SK-N-SH (cell line): ENCODE measurements around the gene PTPRD. TPM values are rescaled to one million over a fixed set of nuclear protein-coding genes. Genes with fewer than 3 reads are reported as not detected.

Source experiments
- CTCF ChIA-PET: fragments of 300-600, 350-600 bp; formaldehyde crosslinking; extraction: SDS; loops from one replicate; lab custom pipeline; 2021; lab: Yijun Ruan, JAX
- POLR2A ChIA-PET: fragments of 350-600 bp; sonication (Branson Sonifier 250); formaldehyde crosslinking; extraction: SDS; loops from one replicate; lab custom pipeline; 2020; ENCODE audit warnings: antibody characterized with exemption, inconsistent platforms; lab: Yijun Ruan, JAX
- DNase-seq: peaks from one replicate; pipeline ENCODE4 v3.0.0; 2012
- H2AFZ ChIP-seq: fragments of 200-600 bp; sonication (generic); 2 replicates; pipeline ENCODE4 v1.8.1; 2016; ENCODE audit warnings: antibody characterized with exemption, mild to moderate bottlenecking, low read depth
- H3F3A ChIP-seq: fragments of 200-600 bp; sonication (generic); replicated peaks from 2 replicates; pipeline ENCODE3; 2016; ENCODE audit warnings: antibody characterized with exemption, mild to moderate bottlenecking; ENCODE audit not compliant: insufficient read depth
- H3K27ac ChIP-seq, 2 experiments: fragments of 200-500 bp in 1 of 2; fragments of 200-600 bp in 1 of 2; sonication (Bioruptor generic) in 1 of 2; sonication (generic), shearing (Covaris generic) in 1 of 2; 2 replicates each; pipeline versions ENCODE4 v1.5.1 to v1.6.1; 2014 to 2016; ENCODE audit warnings: low read depth in 2 of 2, inconsistent platforms in 1 of 2, low read length in 1 of 2, mild to moderate bottlenecking in 1 of 2, mixed read lengths in 1 of 2
- H3K27me3 ChIP-seq: fragments of 200-600 bp; sonication (generic), shearing (Covaris generic); 2 replicates; pipeline ENCODE4 v1.6.1; 2016; ENCODE audit warnings: mixed run types; ENCODE audit not compliant: insufficient read depth
- H3K36me3 ChIP-seq, 2 experiments: fragments of 200-500 bp in 1 of 2; fragments of 200-600 bp in 1 of 2; sonication (Bioruptor generic) in 1 of 2; sonication (generic) in 1 of 2; replicated peaks in 1 of 2; 2 replicates each; pipeline versions ENCODE3 to v1.5.1; 2014 to 2016; ENCODE audit warnings: low read length in 1 of 2, mild to moderate bottlenecking in 1 of 2; ENCODE audit not compliant: insufficient read depth in 2 of 2, control insufficient read depth in 1 of 2
- H3K4me1 ChIP-seq, 2 experiments: fragments of 200-500 bp in 1 of 2; fragments of 200-600 bp in 1 of 2; sonication (Bioruptor generic) in 1 of 2; sonication (generic), shearing (Covaris generic) in 1 of 2; 2 replicates each; pipeline versions ENCODE4 v1.5.1 to v1.6.1; 2014 to 2016; ENCODE audit warnings: low read depth in 1 of 2, low read length in 1 of 2, mixed run types in 1 of 2; ENCODE audit not compliant: insufficient read depth in 2 of 2, control insufficient read depth in 1 of 2
- H3K4me2 ChIP-seq: fragments of 200-600 bp; sonication (generic), shearing (Covaris generic); 2 replicates; pipeline ENCODE4 v1.6.1; 2017; ENCODE audit warnings: mixed run types
- H3K4me3 ChIP-seq, 2 experiments: fragments of 200-500 bp in 1 of 2; fragments of 200-600 bp in 1 of 2; sonication (Bioruptor generic) in 1 of 2; sonication (generic), shearing (Covaris generic) in 1 of 2; 2 replicates each; pipeline versions ENCODE4 v1.5.1 to v1.8.1; 2014 to 2016; ENCODE audit warnings: low read depth in 2 of 2, inconsistent platforms in 1 of 2, low read length in 1 of 2, mild to moderate bottlenecking in 1 of 2, mixed read lengths in 1 of 2, moderate library complexity in 1 of 2
- H3K79me2 ChIP-seq: fragments of 200-600 bp; sonication (generic); 2 replicates; pipeline ENCODE4 v1.8.1; 2017; ENCODE audit warnings: mild to moderate bottlenecking; ENCODE audit not compliant: insufficient read depth
- H3K9ac ChIP-seq: fragments of 200-600 bp; sonication (generic); 2 replicates; pipeline ENCODE4 v1.6.1; 2017; ENCODE audit warnings: mixed run types
- H3K9me2 ChIP-seq: fragments of 200-600 bp; sonication (generic); 2 replicates; pipeline ENCODE4 v1.6.1; 2017; ENCODE audit warnings: mixed run types
- H3K9me3 ChIP-seq: fragments of 200-600 bp; sonication (generic); 2 replicates; pipeline ENCODE4 v1.6.1; 2017; ENCODE audit warnings: mixed run types, mild to moderate bottlenecking, moderate library complexity
- H4K20me1 ChIP-seq: fragments of 200-600 bp; sonication (generic); 2 replicates; pipeline ENCODE4 v1.6.1; 2017; ENCODE audit warnings: mild to moderate bottlenecking, mixed run types; ENCODE audit not compliant: insufficient read depth
- ELF1 ChIP-seq: IDR thresholded peaks from 2 replicates; pipeline ENCODE4 v1.4.0; 2012
- EP300 ChIP-seq, 2 experiments: IDR thresholded peaks; 2 replicates each; pipeline versions ENCODE4 v1.4.0 to v1.6.1; 2012; ENCODE audit warnings: borderline replicate concordance in 1 of 2, low read depth in 1 of 2, low read length in 1 of 2
- EZH2phosphoT487 ChIP-seq: fragments of 200-600 bp; sonication (generic); IDR thresholded peaks from 2 replicates; pipeline ENCODE4 v1.6.1; 2017; ENCODE audit warnings: low read depth, mixed run types, mild to moderate bottlenecking, antibody characterized with exemption, moderate library complexity, borderline replicate concordance
- FOSL2 ChIP-seq: IDR thresholded peaks from 2 replicates; pipeline ENCODE4 v1.4.0; 2012; ENCODE audit warnings: low read depth, mild to moderate bottlenecking, moderate library complexity, borderline replicate concordance
- FOXJ3 ChIP-seq: sonication (generic); formaldehyde crosslinking; IDR thresholded peaks from 2 replicates; pipeline ENCODE4 v1.5.1; 2020; ENCODE audit warnings: mild to moderate bottlenecking, missing genetic modification reagents
- FOXM1 ChIP-seq: IDR thresholded peaks from 2 replicates; pipeline ENCODE4 v1.4.0; 2012; ENCODE audit warnings: low read depth, mild to moderate bottlenecking
- GATA2 ChIP-seq: sonication (generic); formaldehyde crosslinking; IDR thresholded peaks from 2 replicates; pipeline ENCODE4 v1.5.0; 2020; ENCODE audit warnings: mild to moderate bottlenecking, missing genetic modification reagents
- MEF2A ChIP-seq: IDR thresholded peaks from 2 replicates; pipeline ENCODE4 v1.4.0; 2012; ENCODE audit warnings: low read depth, borderline replicate concordance
- MXI1 ChIP-seq: IDR thresholded peaks from 2 replicates; pipeline ENCODE4 v1.6.1; 2012; ENCODE audit warnings: mild to moderate bottlenecking, low read depth, low read length, improper control_type of control experiment
- NRF1 ChIP-seq: IDR thresholded peaks from 2 replicates; pipeline ENCODE4 v1.6.1; 2012; ENCODE audit warnings: low read depth, mild to moderate bottlenecking, low read length
- POLR2AphosphoS5 ChIP-seq: IDR thresholded peaks from 2 replicates; pipeline ENCODE4 v1.6.1; 2012; ENCODE audit warnings: low read depth, low read length
- RAD21 ChIP-seq: IDR thresholded peaks from 2 replicates; pipeline ENCODE4 v1.6.1; 2012; ENCODE audit warnings: mild to moderate bottlenecking, low read length
- RFX5 ChIP-seq: IDR thresholded peaks from 2 replicates; pipeline ENCODE4 v1.6.1; 2012; ENCODE audit warnings: mild to moderate bottlenecking, improper control_type of control experiment, low read length
- SIN3A ChIP-seq: IDR thresholded peaks from 2 replicates; pipeline ENCODE4 v1.6.1; 2012; ENCODE audit warnings: low read depth, mild to moderate bottlenecking, low read length, moderate library complexity, borderline replicate concordance
- SMC3 ChIP-seq: IDR thresholded peaks from 2 replicates; pipeline ENCODE4 v1.6.1; 2012; ENCODE audit warnings: low read depth, low read length, improper control_type of control experiment
- TCF12 ChIP-seq: IDR thresholded peaks from 2 replicates; pipeline ENCODE4 v1.4.0; 2012
- YY1 ChIP-seq: IDR thresholded peaks from 2 replicates; pipeline ENCODE4 v1.4.0; 2012; ENCODE audit warnings: low read depth, mild to moderate bottlenecking
- WGBS: methylation state at CpG from one replicate; pipeline ENCODE4 v1.1.6; 2017; ENCODE audit warnings: low lambda C conversion rate; 5-methylcytosine and 5-hydroxymethylcytosine counted together
- polyA plus RNA-seq, 3 experiments: library from polyadenylated mRNA; depleted of rRNA; stranded (reverse); fragments of >200 nt; gene quantifications; 2 replicates each; pipeline ENCODE4 v1.2.3, GENCODE V29; 2012
- TF ChIP-seq, protein P1 (sequence below): IDR thresholded peaks from 2 replicates; pipeline ENCODE4 v1.4.0; 2012; ENCODE audit warnings: low read depth
- TF ChIP-seq, protein P2 (sequence below): fragments of 200-600 bp; sonication (generic); IDR thresholded peaks from 2 replicates; pipeline ENCODE4 v1.6.1; 2017; ENCODE audit warnings: antibody characterized with exemption, mild to moderate bottlenecking, moderate library complexity
- TF ChIP-seq, protein P3 (sequence below): IDR thresholded peaks from 2 replicates; pipeline ENCODE4 v1.4.0; 2012; ENCODE audit warnings: low read depth, borderline replicate concordance
- TF ChIP-seq, protein P4 (sequence below): fragments of 150-350 bp; IDR thresholded peaks from 2 replicates; pipeline ENCODE4 v1.6.1; 2017; ENCODE audit warnings: antibody characterized with exemption, low read length, low read depth, borderline replicate concordance

PTPRD gene
- polyA plus RNA-seq, 1 of the 3 experiments (the other 2 are of a cell fraction), result 0.15 TPM

DNA sequence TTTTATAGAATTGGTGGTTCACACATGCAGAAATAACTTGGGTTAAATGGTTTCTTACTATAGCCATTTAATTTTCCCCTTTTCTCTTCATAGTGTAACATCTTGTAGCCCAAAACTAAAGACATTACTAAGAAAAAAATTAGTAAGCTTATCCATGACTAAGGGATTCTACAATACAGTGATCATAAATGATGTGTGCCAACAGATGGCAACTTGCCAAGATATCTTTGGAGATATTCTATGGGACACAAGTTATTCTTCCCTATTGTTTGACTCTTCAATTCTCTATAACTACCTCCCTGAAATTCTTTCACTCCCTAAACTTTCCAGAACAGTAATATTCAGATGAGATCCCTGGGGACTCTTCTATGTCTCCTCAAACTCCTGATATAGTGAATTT is 580.6 kb downstream of the PTPRD start:
- no peak overlapping the region for H3K27ac ChIP-seq
- no peaks in the 10 kb centered on the region for H3K4me1 ChIP-seq
- H3F3A ChIP-seq, result no peaks in the 10 kb centered on the region
- TF ChIP-seq EZH2phosphoT487 (no peak), FOSL2 (no peak), NRF1 (no peak), FOXJ3 (CRISPR knock-in tag) (no peak), YY1 (no peak), TCF12 (no peak), RFX5 (no peak), FOXM1 (no peak), GATA2 (CRISPR knock-in tag) (no peak), MEF2A (no peak), SIN3A (no peak), POLR2AphosphoS5 (no peak)
- TF ChIP-seq, protein P1, sequence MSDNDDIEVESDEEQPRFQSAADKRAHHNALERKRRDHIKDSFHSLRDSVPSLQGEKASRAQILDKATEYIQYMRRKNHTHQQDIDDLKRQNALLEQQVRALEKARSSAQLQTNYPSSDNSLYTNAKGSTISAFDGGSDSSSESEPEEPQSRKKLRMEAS, result no peak
- TF ChIP-seq, protein P2, sequence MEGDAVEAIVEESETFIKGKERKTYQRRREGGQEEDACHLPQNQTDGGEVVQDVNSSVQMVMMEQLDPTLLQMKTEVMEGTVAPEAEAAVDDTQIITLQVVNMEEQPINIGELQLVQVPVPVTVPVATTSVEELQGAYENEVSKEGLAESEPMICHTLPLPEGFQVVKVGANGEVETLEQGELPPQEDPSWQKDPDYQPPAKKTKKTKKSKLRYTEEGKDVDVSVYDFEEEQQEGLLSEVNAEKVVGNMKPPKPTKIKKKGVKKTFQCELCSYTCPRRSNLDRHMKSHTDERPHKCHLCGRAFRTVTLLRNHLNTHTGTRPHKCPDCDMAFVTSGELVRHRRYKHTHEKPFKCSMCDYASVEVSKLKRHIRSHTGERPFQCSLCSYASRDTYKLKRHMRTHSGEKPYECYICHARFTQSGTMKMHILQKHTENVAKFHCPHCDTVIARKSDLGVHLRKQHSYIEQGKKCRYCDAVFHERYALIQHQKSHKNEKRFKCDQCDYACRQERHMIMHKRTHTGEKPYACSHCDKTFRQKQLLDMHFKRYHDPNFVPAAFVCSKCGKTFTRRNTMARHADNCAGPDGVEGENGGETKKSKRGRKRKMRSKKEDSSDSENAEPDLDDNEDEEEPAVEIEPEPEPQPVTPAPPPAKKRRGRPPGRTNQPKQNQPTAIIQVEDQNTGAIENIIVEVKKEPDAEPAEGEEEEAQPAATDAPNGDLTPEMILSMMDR, result no peak
- CTCF ChIA-PET, result interaction anchor here (1.3 kb wide), 1 partner anchor 14 kb away, joined by 3 read pairs; no protein-coding TSS in a partner anchor
- no peaks in the 10 kb centered on the region for H3K27me3 ChIP-seq
- no peak overlapping the region for H3K4me3 ChIP-seq
- H3K4me2 ChIP-seq, result no peak overlapping the region
- no peak for DNase-seq
- POLR2A ChIA-PET, result no interaction called here
- no peaks in the 10 kb centered on the region for H3K9me3 ChIP-seq
- H3K36me3 ChIP-seq, result no peaks in the 10 kb centered on the region
- no peak overlapping the region for H3K9ac ChIP-seq
- no peaks in the 10 kb centered on the region for H3K9me2 ChIP-seq
- no peak overlapping the region for H2AFZ ChIP-seq
- H4K20me1 ChIP-seq, result no peaks in the 10 kb centered on the region
- H3K79me2 ChIP-seq, result no peaks in the 10 kb centered on the region

DNA sequence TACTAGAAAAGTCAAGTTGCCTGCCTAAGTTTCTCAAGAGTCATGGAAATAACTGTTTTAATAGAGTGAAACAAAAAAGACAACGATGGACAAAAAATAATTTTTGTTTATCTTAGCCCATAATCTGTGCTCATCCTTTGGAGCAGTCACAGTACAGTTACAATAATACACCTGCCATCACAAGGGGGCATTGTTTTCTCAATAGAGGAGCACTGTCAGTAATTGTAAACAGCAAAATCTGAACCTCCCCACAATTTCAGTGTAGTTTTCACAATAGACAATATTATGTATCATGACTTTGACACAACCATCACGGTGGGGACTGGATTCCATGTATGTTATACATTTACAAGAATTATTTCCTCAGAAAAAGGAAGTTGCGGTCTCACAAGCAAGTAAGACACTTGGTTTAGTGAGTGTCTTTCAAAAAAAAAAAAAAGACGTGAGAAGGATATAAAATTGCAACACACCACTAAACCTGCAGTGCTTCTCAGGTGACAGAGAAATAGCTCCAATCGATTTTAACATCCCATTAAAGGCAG is 586.3 kb downstream of the PTPRD start:
- WGBS, result 26% methylated on average over 5 of the region's 5 CpGs
- TF ChIP-seq SMC3 (no peak), MXI1 (no peak), POLR2AphosphoS5 (no peak), FOXJ3 (CRISPR knock-in tag) (no peak), ELF1 (no peak), RAD21 (no peak), EP300 (IDR thresholded peaks at IDR 0.05; ENCODE audit: borderline replicate concordance in 1 of 2, low read depth in 1 of 2, low read length in 1 of 2) (no peak), SIN3A (no peak), FOXM1 (no peak), GATA2 (CRISPR knock-in tag) (no peak)
- TF ChIP-seq, protein P3, sequence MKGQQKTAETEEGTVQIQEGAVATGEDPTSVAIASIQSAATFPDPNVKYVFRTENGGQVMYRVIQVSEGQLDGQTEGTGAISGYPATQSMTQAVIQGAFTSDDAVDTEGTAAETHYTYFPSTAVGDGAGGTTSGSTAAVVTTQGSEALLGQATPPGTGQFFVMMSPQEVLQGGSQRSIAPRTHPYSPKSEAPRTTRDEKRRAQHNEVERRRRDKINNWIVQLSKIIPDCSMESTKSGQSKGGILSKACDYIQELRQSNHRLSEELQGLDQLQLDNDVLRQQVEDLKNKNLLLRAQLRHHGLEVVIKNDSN, result no peak
- TF ChIP-seq, protein P4, sequence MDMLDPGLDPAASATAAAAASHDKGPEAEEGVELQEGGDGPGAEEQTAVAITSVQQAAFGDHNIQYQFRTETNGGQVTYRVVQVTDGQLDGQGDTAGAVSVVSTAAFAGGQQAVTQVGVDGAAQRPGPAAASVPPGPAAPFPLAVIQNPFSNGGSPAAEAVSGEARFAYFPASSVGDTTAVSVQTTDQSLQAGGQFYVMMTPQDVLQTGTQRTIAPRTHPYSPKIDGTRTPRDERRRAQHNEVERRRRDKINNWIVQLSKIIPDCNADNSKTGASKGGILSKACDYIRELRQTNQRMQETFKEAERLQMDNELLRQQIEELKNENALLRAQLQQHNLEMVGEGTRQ, result no peak
- TF ChIP-seq, protein P2, result no peak
- Histone ChIP-seq H3K27ac (no peak overlapping the region), H3K4me3 (no peak overlapping the region), H3K9me3 (no peaks in the 10 kb centered on the region), H3K9ac (no peak overlapping the region), H4K20me1 (no peaks in the 10 kb centered on the region), H3K79me2 (no peaks in the 10 kb centered on the region), H2AFZ (no peak overlapping the region), H3K4me2 (no peak overlapping the region), H3K36me3 (no peaks in the 10 kb centered on the region), H3K4me1 (no peaks in the 10 kb centered on the region), H3F3A (no peaks in the 10 kb centered on the region), H3K27me3 (no peaks in the 10 kb centered on the region), H3K9me2 (no peaks in the 10 kb centered on the region)
- DNase-seq, result no peak
- ChIA-PET CTCF (no interaction called here), POLR2A (no interaction called here)
